H1 (cell line): ENCODE results near the gene MS4A5. TPM values are rescaled to one million over a fixed set of nuclear protein-coding genes. Genes with fewer than 3 reads are reported as not detected.

ENCODE experiments used
- CTCF ChIA-PET: fragments of 300-600 bp; sonication (Branson Sonifier 250); formaldehyde crosslinking; loops from one replicate; lab custom pipeline; 2021; ENCODE audit not compliant: partially characterized antibody; lab: Charles Lee
- POLR2A ChIA-PET: fragments of 300-600 bp; sonication (Branson Sonifier 250); formaldehyde crosslinking; loops from one replicate; lab custom pipeline; 2021; ENCODE audit warnings: inconsistent platforms; ENCODE audit not compliant: partially characterized antibody; lab: Charles Lee
- DNase-seq, 2 experiments: peaks; one replicate each; pipeline versions ENCODE4 v3.0.0 to v3.0.0-alpha.2; 2010 to 2022; ENCODE audit warnings: low spot score in 2 of 2, low read depth in 1 of 2, mixed read lengths in 1 of 2
- FAIRE-seq: peaks from 2 replicates; lab custom pipeline; 2011; peaks lifted over from hg19 to GRCh38; lab: Jason Lieb, UNC
- H2AFZ ChIP-seq: 2 replicates; pipeline ENCODE4 v1.8.1; 2012; ENCODE audit warnings: low read length, inconsistent platforms
- H2AK5ac ChIP-seq: 2 replicates; pipeline ENCODE4 v1.6.1; 2013; ENCODE audit warnings: low read depth, low read length
- H2BK120ac ChIP-seq: replicated peaks from 2 replicates; pipeline ENCODE3; 2013; ENCODE audit warnings: low read depth, low read length, inconsistent platforms
- H2BK12ac ChIP-seq: 2 replicates; pipeline ENCODE4 v1.6.1; 2013; ENCODE audit warnings: low read depth, low read length
- H2BK15ac ChIP-seq: 2 replicates; pipeline ENCODE4 v1.6.1; 2013; ENCODE audit warnings: low read length
- H2BK20ac ChIP-seq: 2 replicates; pipeline ENCODE4 v1.6.1; 2013; ENCODE audit warnings: low read length
- H2BK5ac ChIP-seq: 2 replicates; pipeline ENCODE4 v1.6.1; 2013; ENCODE audit warnings: low read depth, low read length
- H3K14ac ChIP-seq: 2 replicates; pipeline ENCODE4 v1.6.1; 2013; ENCODE audit warnings: inconsistent platforms; ENCODE audit not compliant: insufficient read length
- H3K18ac ChIP-seq: 2 replicates; pipeline ENCODE4 v1.6.1; 2013; ENCODE audit warnings: low read length; ENCODE audit errors: extremely low read depth
- H3K23ac ChIP-seq: 2 replicates; pipeline ENCODE4 v1.6.1; 2013; ENCODE audit warnings: inconsistent platforms; ENCODE audit not compliant: insufficient read length
- H3K23me2 ChIP-seq: 2 replicates; pipeline ENCODE4 v1.6.1; 2013; ENCODE audit warnings: low read depth, low read length
- H3K27ac ChIP-seq: 2 replicates; pipeline ENCODE4 v1.6.1; 2011; ENCODE audit warnings: low read depth, low read length, inconsistent platforms
- H3K27me3 ChIP-seq, 4 experiments: replicated peaks in 1 of 4; 1 replicate in 1 of 4; 2 replicates in 3 of 4; pipeline versions ENCODE4 v1.6.1 to v1.8.1; 2011 to 2013; ENCODE audit warnings: low read length in 3 of 4, mild to moderate bottlenecking in 3 of 4, inconsistent platforms in 2 of 4, mixed read lengths in 2 of 4, moderate library complexity in 1 of 4; ENCODE audit not compliant: control insufficient read depth in 3 of 4, insufficient read depth in 3 of 4; ENCODE audit errors: extremely low read depth in 1 of 4
- H3K36me3 ChIP-seq, 4 experiments: 2 replicates each; pipeline versions ENCODE4 v1.6.1 to v1.8.1; 2011 to 2013; ENCODE audit warnings: mild to moderate bottlenecking in 4 of 4, low read length in 3 of 4, moderate library complexity in 2 of 4, control low read depth in 1 of 4, inconsistent platforms in 1 of 4; ENCODE audit not compliant: insufficient read depth in 4 of 4, control insufficient read depth in 2 of 4
- H3K4ac ChIP-seq: replicated peaks from 2 replicates; pipeline ENCODE3; 2013; ENCODE audit warnings: low read length, low read depth, mixed read lengths, inconsistent platforms; ENCODE audit not compliant: insufficient read length
- H3K4me1 ChIP-seq, 4 experiments: replicated peaks in 1 of 4; 1 replicate in 1 of 4; 2 replicates in 3 of 4; pipeline versions ENCODE4 v1.6.1 to v1.8.1; 2011 to 2013; ENCODE audit warnings: low read length in 3 of 4, inconsistent platforms in 2 of 4, mixed read lengths in 1 of 4; ENCODE audit not compliant: insufficient read depth in 4 of 4, control insufficient read depth in 3 of 4
- H3K4me2 ChIP-seq, 2 experiments: 2 replicates each; pipeline versions ENCODE4 v1.6.1 to v1.8.1; 2011 to 2013; ENCODE audit warnings: low read depth in 2 of 2, low read length in 2 of 2, control low read depth in 1 of 2, inconsistent platforms in 1 of 2, mild to moderate bottlenecking in 1 of 2; ENCODE audit not compliant: insufficient read depth in 1 of 2
- H3K4me3 ChIP-seq, 4 experiments: fragments of 200-600, 300-600 bp in 1 of 4; sonication (generic), shearing (Covaris generic), sonication (Bioruptor Twin) in 1 of 4; 2 replicates each; pipeline versions ENCODE4 v1.5.1 to v1.8.1; 2011 to 2016; ENCODE audit warnings: low read length in 4 of 4, low read depth in 3 of 4, control low read depth in 2 of 4, inconsistent platforms in 2 of 4, mild to moderate bottlenecking in 2 of 4, mixed read lengths in 1 of 4, moderate library complexity in 1 of 4; ENCODE audit not compliant: insufficient read depth in 2 of 4; ENCODE audit errors: extremely low read depth in 1 of 4
- H3K56ac ChIP-seq: replicated peaks from 2 replicates; pipeline ENCODE3; 2013; ENCODE audit warnings: low read depth, mild to moderate bottlenecking, mixed read lengths, low read length, inconsistent platforms; ENCODE audit not compliant: insufficient read length
- H3K79me1 ChIP-seq: 2 replicates; pipeline ENCODE4 v1.6.1; 2013; ENCODE audit warnings: low read depth, low read length, control low read depth
- H3K79me2 ChIP-seq, 2 experiments: 2 replicates each; pipeline versions ENCODE4 v1.6.1 to v1.8.1; 2012 to 2013; ENCODE audit warnings: low read length in 2 of 2, mild to moderate bottlenecking in 2 of 2, inconsistent platforms in 1 of 2; ENCODE audit not compliant: insufficient read depth in 2 of 2, control insufficient read depth in 1 of 2
- H3K9ac ChIP-seq, 4 experiments: replicated peaks in 1 of 4; 1 replicate in 1 of 4; 2 replicates in 3 of 4; pipeline versions ENCODE4 v1.6.1 to v1.8.1; 2011 to 2013; ENCODE audit warnings: low read depth in 3 of 4, low read length in 3 of 4, control low read depth in 2 of 4, mild to moderate bottlenecking in 2 of 4, moderate library complexity in 2 of 4, inconsistent platforms in 1 of 4; ENCODE audit errors: extremely low read depth in 1 of 4
- H3K9me3 ChIP-seq, 2 experiments: 2 replicates each; pipeline versions ENCODE4 v1.6.1 to v1.8.1; 2012 to 2013; ENCODE audit warnings: mild to moderate bottlenecking in 2 of 2, moderate library complexity in 2 of 2, control low read depth in 1 of 2, inconsistent platforms in 1 of 2, low read depth in 1 of 2, low read length in 1 of 2, mixed read lengths in 1 of 2; ENCODE audit not compliant: insufficient read depth in 2 of 2
- H4K20me1 ChIP-seq, 2 experiments: replicated peaks in 1 of 2; 2 replicates each; pipeline versions ENCODE3 to v1.8.1; 2011 to 2013; ENCODE audit warnings: inconsistent platforms in 2 of 2, low read length in 2 of 2, mild to moderate bottlenecking in 1 of 2; ENCODE audit not compliant: insufficient read depth in 2 of 2, control insufficient read depth in 1 of 2
- H4K5ac ChIP-seq: 2 replicates; pipeline ENCODE4 v1.6.1; 2013; ENCODE audit warnings: low read length, low read depth, mixed read lengths, inconsistent platforms; ENCODE audit not compliant: insufficient read length
- H4K8ac ChIP-seq: 2 replicates; pipeline ENCODE4 v1.8.0; 2013; ENCODE audit warnings: mild to moderate bottlenecking, moderate library complexity, low read length, inconsistent platforms; ENCODE audit not compliant: insufficient read depth; ENCODE audit errors: extremely low read depth
- H4K91ac ChIP-seq: replicated peaks from 2 replicates; pipeline ENCODE3; 2013; ENCODE audit warnings: low read length, mixed read lengths, inconsistent platforms; ENCODE audit not compliant: insufficient read length
- CHD2 ChIP-seq: IDR thresholded peaks from 2 replicates; pipeline ENCODE4 v1.6.1; 2012; ENCODE audit warnings: low read length, improper control_type of control experiment
- MAX ChIP-seq: IDR thresholded peaks from 2 replicates; pipeline ENCODE4 v1.6.1; 2012; ENCODE audit warnings: inconsistent platforms
- POLR2A ChIP-seq, 2 experiments: IDR thresholded peaks; 1 replicate in 1 of 2; 2 replicates in 1 of 2; pipeline ENCODE4 v1.6.1; 2011; ENCODE audit warnings: low read depth in 2 of 2, low read length in 2 of 2, mild to moderate bottlenecking in 2 of 2; ENCODE audit errors: control extremely low read depth in 1 of 2
- POLR2AphosphoS5 ChIP-seq: IDR thresholded peaks from 2 replicates; pipeline ENCODE4 v1.6.1; 2011; ENCODE audit warnings: low read depth, low read length
- RAD21 ChIP-seq, 2 experiments: IDR thresholded peaks in 1 of 2; conservative IDR thresholded peaks in 1 of 2; 2 replicates each; pipeline ENCODE4 v1.6.1; 2011; ENCODE audit warnings: low read depth in 2 of 2, low read length in 2 of 2, improper control_type of control experiment in 1 of 2, inconsistent platforms in 1 of 2, mild to moderate bottlenecking in 1 of 2, moderate library complexity in 1 of 2
- RFX5 ChIP-seq: IDR thresholded peaks from 2 replicates; pipeline ENCODE4 v1.6.1; 2011; ENCODE audit warnings: low read depth, low read length, improper control_type of control experiment, borderline replicate concordance
- SIX5 ChIP-seq: IDR thresholded peaks from 2 replicates; pipeline ENCODE4 v1.6.1; 2011; ENCODE audit warnings: mild to moderate bottlenecking, low read depth, low read length
- ZNF274 ChIP-seq: IDR thresholded peaks from 2 replicates; pipeline ENCODE4 v1.7.0; 2012; ENCODE audit warnings: low read length, borderline replicate concordance; ENCODE audit errors: extremely low read depth
- polyA plus RNA-seq, 7 experiments: library from polyadenylated mRNA; depleted of rRNA in 3 of 7; stranded (reverse) in 5 of 7; unstranded in 2 of 7; fragments of >200 nt in 5 of 7; fragments of 200-250 nt in 2 of 7; gene quantifications; 1 replicate in 5 of 7; 2 replicates in 1 of 7; 4 replicates in 1 of 7; pipeline versions ENCODE4 v1.2.1 to v1.2.3, GENCODE V29; 2011 to 2013; ENCODE audit warnings: missing spikeins in 2 of 7, mixed read lengths in 2 of 7
- total RNA-seq: library from RNA; stranded (reverse); fragmentation: NEBNext Ultra II Directional; extraction: Animal tissue kit (Norgen Biotek cat#: 25700); gene quantifications from 2 replicates; pipeline ENCODE4 v1.2.1, GENCODE V29; 2021

Gene MS4A5
- total and polyA plus RNA-seq, 2 of the 8 experiments (the other 6 are each of a cell fraction or from before 2014, with no cell fraction given): not detected

GRCh38 chr11:60447070-60447469, 17.7 kb downstream of the MS4A5 start:
- H3K56ac ChIP-seq: no peak overlapping the region
- H2BK15ac ChIP-seq: no peak overlapping the region
- H3K4ac ChIP-seq: no peak overlapping the region
- POLR2A ChIA-PET: no interaction called here
- no peak overlapping the region for H2BK5ac ChIP-seq
- H3K18ac ChIP-seq: no peak overlapping the region
- no peak overlapping the region for H3K4me2 ChIP-seq
- peaks cover 2 to 12% of the 10 kb centered on the region in 2 experiments; a peak in 3 of 4 replicates for H3K9me3 ChIP-seq
- H2AFZ ChIP-seq: no peak overlapping the region
- H2BK20ac ChIP-seq: no peak overlapping the region
- H3K27me3 ChIP-seq: no peaks in the 10 kb centered on the region
- no peak overlapping the region for H2BK12ac ChIP-seq
- H3K23me2 ChIP-seq: no peaks in the 10 kb centered on the region
- H3K79me1 ChIP-seq: no peaks in the 10 kb centered on the region
- no peak overlapping the region for H2BK120ac ChIP-seq
- no peak overlapping the region for H4K8ac ChIP-seq
- H3K4me3 ChIP-seq: no peak overlapping the region
- no peak for DNase-seq
- H3K79me2 ChIP-seq: no peaks in the 10 kb centered on the region
- no peak overlapping the region for H3K27ac ChIP-seq
- FAIRE-seq: no peak
- TF ChIP-seq ZNF274 (peak; percentile 54), RAD21 (IDR thresholded peaks at IDR 0.05 in 1 of 2, conservative IDR thresholded peaks at IDR 0.05 in 1 of 2; ENCODE audit: low read depth in 2 of 2, low read length in 2 of 2) (no peak), POLR2A (IDR thresholded peaks at IDR 0.05; ENCODE audit: control extremely low read depth in 1 of 2, low read depth in 2 of 2, low read length in 2 of 2) (no peak), CHD2 (no peak), RFX5 (no peak), POLR2AphosphoS5 (peak; percentile 86), MAX (no peak), SIX5 (no peak)
- no peak overlapping the region for H3K14ac ChIP-seq
- no peaks in the 10 kb centered on the region for H3K36me3 ChIP-seq
- no peak overlapping the region for H4K5ac ChIP-seq
- no peak overlapping the region for H3K23ac ChIP-seq
- H3K9ac ChIP-seq: no peak overlapping the region
- CTCF ChIA-PET: interaction anchor here (0.7 kb wide), 1 partner anchor 144 kb away, joined by 3 read pairs; no protein-coding TSS in a partner anchor
- no peak overlapping the region for H4K91ac ChIP-seq
- no peaks in the 10 kb centered on the region for H3K4me1 ChIP-seq
- no peaks in the 10 kb centered on the region for H4K20me1 ChIP-seq
- no peak overlapping the region for H2AK5ac ChIP-seq
